Choroid plexus epithelial cell (primary cell): ENCODE measurements around the gene BICDL2.

Experiments used
- DNase-seq: peaks from one replicate; pipeline ENCODE4 v3.0.0-alpha.2; 2010; ENCODE audit warnings: low read depth
- H3K4me3 ChIP-seq: 2 replicates; pipeline ENCODE4 v1.5.1; 2011; ENCODE audit warnings: low read depth, mild to moderate bottlenecking, control low read depth, low read length, moderate library complexity
- TF ChIP-seq, protein P1 (sequence below): conservative IDR thresholded peaks from 2 replicates; pipeline ENCODE4 v1.5.1; 2011; ENCODE audit warnings: low read depth, mild to moderate bottlenecking, control low read depth, inconsistent platforms, low read length, moderate library complexity

BICDL2 gene

DNA sequence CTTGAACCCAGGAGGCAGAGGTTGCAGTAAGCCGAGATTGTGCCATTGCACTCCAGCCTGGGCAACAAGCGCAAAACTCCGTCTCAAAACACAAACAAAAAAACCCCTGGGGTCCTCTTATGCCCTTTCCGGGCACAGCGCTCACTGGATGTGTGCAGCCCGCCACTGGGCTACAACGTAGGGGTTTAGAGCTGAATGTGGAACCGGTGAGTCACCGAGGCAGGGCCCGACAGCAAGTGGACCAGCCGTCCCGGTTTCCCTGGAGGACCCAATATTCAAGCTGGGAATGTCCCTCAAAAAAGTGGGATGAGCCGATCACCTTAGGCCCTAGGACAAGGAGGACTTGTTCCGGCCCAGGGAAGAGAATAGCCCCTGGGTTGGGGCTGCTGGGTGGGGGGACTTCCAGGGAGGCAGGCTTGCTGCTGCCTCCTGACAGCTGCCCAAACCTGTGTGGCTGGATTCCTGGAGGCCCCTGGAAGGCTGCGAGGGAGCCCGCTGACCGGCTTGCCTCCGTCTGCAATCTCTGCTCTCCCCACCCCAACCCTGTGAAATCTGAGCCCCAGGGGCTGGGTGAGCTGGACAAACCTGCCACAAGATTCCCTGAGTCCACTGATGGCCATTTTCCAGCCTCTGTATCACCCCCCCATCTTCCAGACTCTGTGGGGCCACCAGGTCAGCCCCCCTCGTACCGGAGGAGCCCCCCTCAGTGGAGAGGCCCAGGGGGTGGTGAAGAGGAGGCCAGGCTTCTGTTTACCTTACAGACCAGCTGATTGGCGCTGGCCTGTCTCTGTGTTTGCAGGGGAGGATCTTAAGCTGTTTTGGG, 27.0 kb downstream of the BICDL2 start:
- H3K4me3 ChIP-seq: no peak overlapping the region
- TF ChIP-seq, protein P1, sequence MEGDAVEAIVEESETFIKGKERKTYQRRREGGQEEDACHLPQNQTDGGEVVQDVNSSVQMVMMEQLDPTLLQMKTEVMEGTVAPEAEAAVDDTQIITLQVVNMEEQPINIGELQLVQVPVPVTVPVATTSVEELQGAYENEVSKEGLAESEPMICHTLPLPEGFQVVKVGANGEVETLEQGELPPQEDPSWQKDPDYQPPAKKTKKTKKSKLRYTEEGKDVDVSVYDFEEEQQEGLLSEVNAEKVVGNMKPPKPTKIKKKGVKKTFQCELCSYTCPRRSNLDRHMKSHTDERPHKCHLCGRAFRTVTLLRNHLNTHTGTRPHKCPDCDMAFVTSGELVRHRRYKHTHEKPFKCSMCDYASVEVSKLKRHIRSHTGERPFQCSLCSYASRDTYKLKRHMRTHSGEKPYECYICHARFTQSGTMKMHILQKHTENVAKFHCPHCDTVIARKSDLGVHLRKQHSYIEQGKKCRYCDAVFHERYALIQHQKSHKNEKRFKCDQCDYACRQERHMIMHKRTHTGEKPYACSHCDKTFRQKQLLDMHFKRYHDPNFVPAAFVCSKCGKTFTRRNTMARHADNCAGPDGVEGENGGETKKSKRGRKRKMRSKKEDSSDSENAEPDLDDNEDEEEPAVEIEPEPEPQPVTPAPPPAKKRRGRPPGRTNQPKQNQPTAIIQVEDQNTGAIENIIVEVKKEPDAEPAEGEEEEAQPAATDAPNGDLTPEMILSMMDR: no peak
- DNase-seq: peak; percentile 24

DNA sequence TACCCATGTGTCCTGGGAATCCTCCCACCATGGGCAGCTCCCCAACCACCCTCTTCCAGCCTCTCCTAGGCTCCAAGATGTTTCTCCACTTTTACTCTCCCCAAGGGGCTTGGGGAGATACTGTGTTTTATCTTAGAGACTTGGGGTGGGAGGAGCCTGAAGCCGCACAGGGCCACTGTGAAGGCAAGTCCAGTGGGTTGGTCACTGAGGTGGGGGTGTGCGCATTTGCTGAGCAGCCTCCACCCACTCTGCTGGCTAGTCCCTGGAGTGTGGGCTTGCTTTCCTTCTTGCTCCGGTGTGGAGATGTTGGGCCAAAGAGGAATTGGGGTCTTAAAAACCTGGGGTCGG, 28.1 kb downstream of the BICDL2 start:
- no peak overlapping the region for H3K4me3 ChIP-seq
- DNase-seq: no peak
- TF ChIP-seq, protein P1: no peak

DNA sequence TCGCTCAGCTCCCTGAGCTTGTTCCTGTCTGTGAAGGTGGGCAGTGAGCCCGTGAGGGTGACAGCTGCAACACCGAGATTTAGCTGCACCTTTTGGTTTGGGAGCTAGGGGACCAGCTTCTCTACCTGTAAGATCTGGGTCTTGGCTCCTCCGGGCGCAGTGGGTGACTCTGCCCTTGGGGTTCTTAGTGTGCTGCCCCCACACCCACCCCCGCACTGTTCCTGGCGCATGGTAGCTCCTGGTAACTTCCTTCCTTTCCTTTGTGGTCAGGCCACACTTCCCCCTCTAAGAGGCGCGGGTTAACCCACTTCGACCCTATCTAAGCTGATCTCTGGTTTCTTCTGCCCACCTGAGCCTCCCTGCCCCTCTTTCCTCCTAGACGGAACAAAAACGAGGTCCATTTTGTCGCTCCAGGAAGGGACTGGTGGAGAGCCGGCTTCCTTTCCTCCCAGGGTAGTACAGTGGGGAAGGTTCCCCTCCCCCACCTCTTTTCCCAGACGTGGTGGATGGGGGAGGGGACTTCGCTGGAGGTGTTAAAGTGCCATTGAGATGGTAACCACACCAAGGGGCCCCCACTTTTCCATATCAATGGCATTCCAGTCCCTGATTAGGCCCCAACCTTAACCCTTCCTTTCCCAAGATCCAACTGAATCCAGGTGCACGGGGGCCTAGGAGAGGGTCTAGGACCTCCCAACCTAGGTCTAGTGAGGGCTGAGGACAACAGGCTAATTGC, 28.6 kb downstream of the BICDL2 start:
- TF ChIP-seq, protein P1: no peak
- DNase-seq: no peak
- no peak overlapping the region for H3K4me3 ChIP-seq

DNA sequence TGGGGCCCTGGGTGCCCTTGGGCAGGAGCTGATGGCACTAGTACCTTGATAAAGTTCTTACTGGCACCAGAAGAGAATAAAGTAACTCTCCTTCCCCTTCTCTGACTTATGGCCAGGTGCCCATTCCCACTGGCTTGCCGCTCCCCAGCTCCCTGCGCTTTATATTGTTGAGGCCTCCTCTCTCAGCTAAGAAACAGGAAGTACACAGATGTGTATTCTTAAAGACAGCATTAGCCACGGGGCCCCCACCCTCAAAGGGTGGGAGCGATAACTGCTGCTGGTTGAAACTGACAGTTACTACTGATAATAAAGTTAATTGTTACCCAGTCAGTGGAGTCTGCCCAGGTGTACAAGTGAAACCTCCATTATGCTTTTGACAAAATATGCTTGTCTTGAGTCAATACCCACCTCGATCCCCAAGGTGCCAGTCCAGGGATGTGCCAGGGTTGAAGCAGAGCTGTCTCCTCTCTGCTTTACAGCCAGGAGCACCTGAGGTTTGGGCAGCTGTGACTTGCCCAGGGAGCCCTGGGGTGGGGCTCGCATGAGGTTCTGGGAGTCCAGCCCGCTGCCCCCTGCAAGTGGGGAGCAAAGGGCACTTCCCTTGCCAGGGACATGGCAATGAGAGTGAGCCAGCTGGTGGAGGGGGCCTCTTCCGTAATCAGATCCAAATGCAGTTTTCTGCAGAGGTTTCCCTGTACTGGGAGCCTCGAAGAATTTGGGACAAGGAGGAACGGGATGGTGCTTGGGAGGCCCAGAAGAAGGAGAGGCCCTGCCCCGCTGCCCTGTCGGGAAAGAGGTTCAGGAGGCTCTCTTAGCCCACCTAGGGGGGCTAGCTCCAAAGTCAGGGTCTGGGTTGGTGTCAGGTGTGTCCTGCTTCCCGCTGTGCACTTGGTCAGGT, 29.4 kb downstream of the BICDL2 start:
- no peak for DNase-seq
- no peak overlapping the region for H3K4me3 ChIP-seq
- TF ChIP-seq, protein P1: no peak

DNA sequence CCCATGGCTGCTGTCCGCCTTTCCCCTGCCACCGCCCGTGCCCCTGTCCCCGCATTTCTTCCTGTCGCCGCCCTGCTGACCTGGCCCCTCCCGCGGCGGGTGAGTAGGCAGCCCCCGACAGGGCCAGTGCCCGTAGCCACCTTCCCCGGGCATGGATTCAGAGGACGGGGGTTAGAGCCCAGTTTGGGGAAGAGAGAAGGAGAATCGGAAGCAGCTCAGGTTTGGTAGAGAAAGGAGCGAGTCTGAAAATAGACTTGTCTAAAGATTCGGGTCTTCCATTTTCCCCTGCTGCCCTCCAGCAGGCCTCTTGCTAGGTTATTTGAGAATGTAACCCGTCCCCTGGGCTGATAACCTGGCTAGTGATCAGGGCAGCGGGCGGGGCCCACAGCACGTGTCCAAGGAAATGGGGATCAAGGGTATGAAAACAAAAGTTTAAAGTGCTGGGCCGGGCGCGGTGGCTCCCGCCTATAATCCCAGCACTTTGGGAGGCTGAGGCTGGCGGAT, 31.9 kb downstream of the BICDL2 start:
- TF ChIP-seq, protein P1: no peak
- DNase-seq: no peak
- no peak overlapping the region for H3K4me3 ChIP-seq

DNA sequence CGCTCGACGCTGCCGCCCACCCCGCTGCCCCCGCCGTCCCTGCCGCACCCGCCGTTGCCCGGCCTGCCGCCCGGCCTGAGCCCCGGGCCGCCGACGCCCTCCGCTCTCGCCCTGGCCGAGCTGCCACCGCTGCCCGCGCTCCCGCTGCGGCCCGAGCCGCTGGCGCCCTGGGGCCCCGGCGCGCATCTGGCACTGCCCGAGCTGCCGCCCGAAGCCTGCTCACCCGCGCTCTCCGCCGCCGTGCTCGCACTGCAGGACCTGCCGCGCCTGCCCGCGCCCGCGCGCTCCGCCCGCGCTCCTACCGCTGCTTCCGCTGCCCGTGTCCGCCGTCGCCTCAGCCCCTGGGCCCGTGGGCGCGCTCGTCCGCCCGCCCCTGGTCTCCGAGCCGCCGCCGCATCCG, 32.4 kb downstream of the BICDL2 start:
- DNase-seq: no peak
- H3K4me3 ChIP-seq: no peak overlapping the region
- TF ChIP-seq, protein P1: no peak
